WTC11 (cell line): Measurements from ENCODE around the gene ZXDC. TPM values are rescaled to one million over a fixed set of nuclear protein-coding genes. Genes with fewer than 3 reads are reported as not detected.

ENCODE experiments used
- ATAC-seq: fragments of 200-7000 bp; cut with Tn5 transposase; 2 replicates; pipeline ENCODE4 v1.10.0; 2021; ENCODE audit warnings: mild to moderate bottlenecking, moderate library complexity
- CTCF ChIA-PET: fragments of 300-600 bp; sonication (Branson Sonifier 250); formaldehyde crosslinking; loops from one replicate; lab custom pipeline; 2021; ENCODE audit warnings: antibody characterized with exemption; lab: Charles Lee
- POLR2A ChIA-PET: fragments of 350-600 bp; sonication (Branson Sonifier 250); formaldehyde crosslinking; loops from one replicate; lab custom pipeline; 2021; ENCODE audit warnings: antibody characterized with exemption; lab: Charles Lee
- DNase-seq: peaks from one replicate; pipeline ENCODE4 v3.0.0; 2021; ENCODE audit warnings: low spot score
- H3K27ac Mint-ChIP-seq: 2 replicates; pipeline ENCODE4 v1.8.0; 2021; ENCODE audit warnings: mixed read lengths
- H3K27me3 Mint-ChIP-seq: 2 replicates; pipeline ENCODE4 v1.8.0; 2021; ENCODE audit warnings: low read depth, mild to moderate bottlenecking, moderate library complexity, mixed read lengths
- H3K36me3 Mint-ChIP-seq: 2 replicates; pipeline ENCODE4 v1.8.0; 2021; ENCODE audit warnings: mixed read lengths
- H3K4me1 Mint-ChIP-seq: 2 replicates; pipeline ENCODE4 v1.8.0; 2022; ENCODE audit warnings: mixed read lengths
- H3K4me3 Mint-ChIP-seq: 2 replicates; pipeline ENCODE4 v1.8.0; 2021; ENCODE audit warnings: mild to moderate bottlenecking, moderate library complexity, mixed read lengths
- H3K9me3 Mint-ChIP-seq: 2 replicates; pipeline ENCODE4 v1.8.0; 2021; ENCODE audit warnings: mixed read lengths
- ELF4 ChIP-seq: sonication (generic); formaldehyde crosslinking; IDR thresholded peaks from 2 replicates; pipeline ENCODE4 v1.8.1; 2022; ENCODE audit warnings: low read depth, mild to moderate bottlenecking, moderate library complexity, missing genetic modification reagents
- ESRRA ChIP-seq: sonication (generic); formaldehyde crosslinking; IDR thresholded peaks from 2 replicates; pipeline ENCODE4 v1.8.1; 2022; ENCODE audit warnings: mild to moderate bottlenecking, missing genetic modification reagents, borderline replicate concordance
- FOXP1 ChIP-seq: sonication (generic); formaldehyde crosslinking; IDR thresholded peaks from 2 replicates; pipeline ENCODE4 v1.8.0; 2022; ENCODE audit warnings: missing genetic modification reagents, mild to moderate bottlenecking, moderate library complexity, borderline replicate concordance
- GRHL2 ChIP-seq: fragments of 250-450 bp; sonication (Bioruptor Pico); IDR thresholded peaks from 2 replicates; pipeline ENCODE4 v1.8.0; 2022; ENCODE audit warnings: mild to moderate bottlenecking, moderate library complexity; ENCODE audit not compliant: insufficient replicate concordance, severe bottlenecking
- GTF2I ChIP-seq: fragments of 250-450 bp; sonication (Bioruptor Pico); conservative IDR thresholded peaks from 2 replicates; pipeline ENCODE4 v1.4.0; 2021; ENCODE audit warnings: mild to moderate bottlenecking
- JAZF1 ChIP-seq: fragments of 250-450 bp; sonication (Bioruptor Pico); IDR thresholded peaks from 2 replicates; pipeline ENCODE4 v1.9.0; 2021; ENCODE audit warnings: moderate library complexity, mild to moderate bottlenecking, inconsistent platforms
- JUN ChIP-seq: sonication (generic); formaldehyde crosslinking; IDR thresholded peaks from 2 replicates; pipeline ENCODE4 v1.8.0; 2023; ENCODE audit warnings: mild to moderate bottlenecking, missing genetic modification reagents
- MYBL2 ChIP-seq: sonication (generic); formaldehyde crosslinking; IDR thresholded peaks from 2 replicates; pipeline ENCODE4 v1.8.1; 2023; ENCODE audit warnings: mild to moderate bottlenecking, moderate library complexity, missing genetic modification reagents
- NR1H2 ChIP-seq: sonication (generic); formaldehyde crosslinking; IDR thresholded peaks from 2 replicates; pipeline ENCODE4 v1.9.0; 2021; ENCODE audit warnings: mild to moderate bottlenecking, moderate library complexity, missing genetic modification reagents
- PRDM15 ChIP-seq: sonication (generic); formaldehyde crosslinking; IDR thresholded peaks from 2 replicates; pipeline ENCODE4 v1.8.0; 2022; ENCODE audit warnings: missing genetic modification reagents
- TEAD4 ChIP-seq: sonication (generic); formaldehyde crosslinking; IDR thresholded peaks from 2 replicates; pipeline ENCODE4 v1.8.0; 2022; ENCODE audit warnings: mild to moderate bottlenecking, missing genetic modification reagents
- ZBTB21 ChIP-seq: sonication (generic); formaldehyde crosslinking; IDR thresholded peaks from 2 replicates; pipeline ENCODE4 v1.8.1; 2023; ENCODE audit warnings: mild to moderate bottlenecking, missing genetic modification reagents, borderline replicate concordance
- ZNF121 ChIP-seq: sonication (generic); formaldehyde crosslinking; IDR thresholded peaks from 2 replicates; pipeline ENCODE4 v1.8.0; 2023; ENCODE audit warnings: missing genetic modification reagents
- ZNF263 ChIP-seq: sonication (generic); formaldehyde crosslinking; IDR thresholded peaks from 2 replicates; pipeline ENCODE4 v1.8.1; 2022; ENCODE audit warnings: low read depth, mild to moderate bottlenecking, moderate library complexity, missing genetic modification reagents
- ZNF671 ChIP-seq: fragments of 250-450 bp; sonication (Bioruptor Pico); IDR thresholded peaks from 2 replicates; pipeline ENCODE4 v1.8.0; 2021; ENCODE audit warnings: mild to moderate bottlenecking
- total RNA-seq: library from RNA; stranded (reverse); gene quantifications from 3 replicates; pipeline ENCODE4 v1.2.3, GENCODE V29; 2021
- TF ChIP-seq, protein P1 (sequence below): sonication (generic); formaldehyde crosslinking; IDR thresholded peaks from 2 replicates; pipeline ENCODE4 v1.8.0; 2023; ENCODE audit warnings: missing genetic modification reagents
- TF ChIP-seq, protein P2 (sequence below): fragments of 250-450 bp; sonication (Bioruptor Pico); IDR thresholded peaks from 2 replicates; pipeline ENCODE4 v2.1.2; 2022; ENCODE audit warnings: mild to moderate bottlenecking, moderate library complexity

Gene ZXDC
- total RNA-seq, 1 experiment from 2014 or later, result 34.7 TPM

DNA sequence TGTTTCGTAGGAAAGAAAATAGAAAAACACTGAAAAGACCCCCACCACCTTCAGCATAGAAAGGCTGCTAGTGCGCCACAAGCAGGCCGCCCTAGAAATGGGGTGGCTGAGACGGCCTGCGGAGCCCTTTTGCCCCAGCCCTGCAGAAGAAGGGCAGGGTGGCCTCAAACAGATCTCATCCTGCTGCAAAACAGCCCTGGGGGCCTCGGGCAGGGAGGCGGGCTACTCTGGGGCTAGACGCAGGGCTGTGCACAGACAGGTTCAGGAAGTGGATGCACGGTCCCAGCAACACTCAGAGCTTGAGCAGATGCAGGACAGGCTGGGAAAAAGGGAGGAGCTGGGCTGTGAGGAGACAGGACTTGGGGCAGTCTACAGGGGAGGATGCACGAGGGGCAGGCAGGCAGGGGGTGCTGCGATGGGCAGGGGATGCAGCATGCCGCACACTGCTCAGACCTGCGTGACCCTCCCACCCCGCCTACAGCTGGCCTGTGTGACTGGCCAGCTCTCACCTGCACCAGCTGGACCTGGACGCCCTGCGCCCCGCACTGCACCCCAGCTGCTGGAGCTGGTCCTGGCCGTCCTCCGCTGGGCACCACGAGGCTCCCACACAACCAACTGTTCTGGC, 34.3 kb downstream of the ZXDC start:
- no peak overlapping the region for H3K4me3 Mint-ChIP-seq
- H3K4me1 Mint-ChIP-seq, result peaks cover 26% of the 10 kb centered on the region
- POLR2A ChIA-PET, result no interaction called here
- ATAC-seq (no peak), DNase-seq (no peak)
- H3K27ac Mint-ChIP-seq, result peak overlapping the region; percentile 25; the same call in 1 of the 2 replicates
- no peaks in the 10 kb centered on the region for H3K27me3 Mint-ChIP-seq
- CTCF ChIA-PET, result interaction anchor here (1.1 to 1.5 kb wide), 2 partner anchors 195 to 308 kb away, joined by 3 read pairs; no protein-coding TSS in a partner anchor
- no peaks in the 10 kb centered on the region for H3K9me3 Mint-ChIP-seq
- peaks cover 12% of the 10 kb centered on the region; the same call in 1 of the 2 replicates for H3K36me3 Mint-ChIP-seq
- TF ChIP-seq GRHL2 (CRISPR knock-in tag), result no peak
- no peak for TF ChIP-seq JAZF1 (CRISPR knock-in tag)
- no peak for TF ChIP-seq FOXP1 (CRISPR knock-in tag)
- TF ChIP-seq ELF4, result no peak
- no peak for TF ChIP-seq ZNF671
- TF ChIP-seq TEAD4 (CRISPR knock-in tag), result no peak
- TF ChIP-seq NR1H2, result no peak
- TF ChIP-seq ZNF121 (CRISPR knock-in tag), result no peak
- no peak for TF ChIP-seq ESRRA (CRISPR knock-in tag)
- TF ChIP-seq, protein P1, sequence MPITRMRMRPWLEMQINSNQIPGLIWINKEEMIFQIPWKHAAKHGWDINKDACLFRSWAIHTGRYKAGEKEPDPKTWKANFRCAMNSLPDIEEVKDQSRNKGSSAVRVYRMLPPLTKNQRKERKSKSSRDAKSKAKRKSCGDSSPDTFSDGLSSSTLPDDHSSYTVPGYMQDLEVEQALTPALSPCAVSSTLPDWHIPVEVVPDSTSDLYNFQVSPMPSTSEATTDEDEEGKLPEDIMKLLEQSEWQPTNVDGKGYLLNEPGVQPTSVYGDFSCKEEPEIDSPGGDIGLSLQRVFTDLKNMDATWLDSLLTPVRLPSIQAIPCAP (CRISPR knock-in tag), result no peak
- no peak for TF ChIP-seq JUN (CRISPR knock-in tag)
- TF ChIP-seq, protein P2, sequence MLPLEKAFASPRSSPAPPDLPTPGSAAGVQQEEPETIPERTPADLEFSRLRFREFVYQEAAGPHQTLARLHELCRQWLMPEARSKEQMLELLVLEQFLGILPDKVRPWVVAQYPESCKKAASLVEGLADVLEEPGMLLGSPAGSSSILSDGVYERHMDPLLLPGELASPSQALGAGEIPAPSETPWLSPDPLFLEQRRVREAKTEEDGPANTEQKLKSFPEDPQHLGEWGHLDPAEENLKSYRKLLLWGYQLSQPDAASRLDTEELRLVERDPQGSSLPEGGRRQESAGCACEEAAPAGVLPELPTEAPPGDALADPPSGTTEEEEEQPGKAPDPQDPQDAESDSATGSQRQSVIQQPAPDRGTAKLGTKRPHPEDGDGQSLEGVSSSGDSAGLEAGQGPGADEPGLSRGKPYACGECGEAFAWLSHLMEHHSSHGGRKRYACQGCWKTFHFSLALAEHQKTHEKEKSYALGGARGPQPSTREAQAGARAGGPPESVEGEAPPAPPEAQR, result no peak
- no peak for TF ChIP-seq MYBL2
- TF ChIP-seq ZNF263, result no peak
- no peak for TF ChIP-seq ZBTB21

DNA sequence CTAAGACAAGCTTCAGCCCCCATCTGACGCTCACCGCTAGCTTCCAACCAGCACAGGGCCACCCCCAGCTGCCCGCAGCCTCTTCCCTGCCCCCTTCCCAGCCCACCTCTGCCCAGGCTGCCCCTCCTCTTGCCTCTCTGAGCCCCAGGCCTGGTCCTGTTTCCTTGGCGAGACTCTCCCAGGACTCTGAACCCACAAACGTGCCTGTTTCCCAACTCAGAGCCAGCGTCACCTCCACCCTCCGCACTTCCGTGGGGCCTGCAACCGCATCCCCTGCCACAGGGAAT, 35.0 kb downstream of the ZXDC start:
- Mint-ChIP-seq H3K27me3 (no peaks in the 10 kb centered on the region), H3K4me3 (no peak overlapping the region), H3K4me1 (peaks cover 19% of the 10 kb centered on the region), H3K9me3 (no peaks in the 10 kb centered on the region), H3K36me3 (peaks cover 12% of the 10 kb centered on the region; the same call in 1 of the 2 replicates), H3K27ac (peak overlapping the region; percentile 25; the same call in 1 of the 2 replicates)
- no peak for DNase-seq
- no peak for TF ChIP-seq GRHL2 (CRISPR knock-in tag)
- ChIA-PET POLR2A (no interaction called here), CTCF (no interaction called here)
- ATAC-seq, result no peak

- Mint-ChIP-seq H3K27ac (no peak overlapping the region), H3K4me1 (peaks cover 19% of the 10 kb centered on the region), H3K27me3 (no peaks in the 10 kb centered on the region), H3K4me3 (no peak overlapping the region), H3K36me3 (peaks cover 12% of the 10 kb centered on the region; the same call in 1 of the 2 replicates), H3K9me3 (no peaks in the 10 kb centered on the region)
- ATAC-seq, result no peak
- POLR2A ChIA-PET, result no interaction called here
- no peak for DNase-seq
- CTCF ChIA-PET, result no interaction called here
- TF ChIP-seq GTF2I (CRISPR knock-in tag) (0 out of 2 replicates have a peak, but pooled peaks have one; percentile 29), PRDM15 (CRISPR knock-in tag) (no peak)
Measured at GRCh38 chr3:126439968-126440708, 35.6 kb downstream of the ZXDC start.
